ENCODE data around the gene ITGBL1. TPM values are rescaled to one million over a fixed set of nuclear protein-coding genes. Genes with fewer than 3 reads are reported as not detected.

Gene ITGBL1
- total and polyA plus RNA-seq, 2 of the 8 experiments (the other 6 are each of a cell fraction or from before 2014, with no cell fraction given): not detected

DNA sequence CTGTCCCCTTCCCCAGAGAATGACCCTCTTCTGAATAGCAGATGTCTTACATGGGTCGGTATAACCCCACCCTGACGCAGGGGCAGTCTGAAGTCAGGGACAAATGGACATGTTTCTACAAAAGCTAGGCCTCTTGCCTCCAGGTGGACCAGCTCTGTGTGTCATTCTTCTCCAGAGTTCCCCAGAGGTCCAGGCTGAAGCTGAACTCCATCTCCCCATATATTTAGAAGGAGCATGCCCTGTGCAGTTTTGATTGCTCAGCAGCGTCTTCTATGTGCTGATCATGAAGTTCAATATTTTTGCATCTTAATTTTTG is 27.4 kb upstream of the ITGBL1 start (continued):
- TF ChIP-seq, protein P1, sequence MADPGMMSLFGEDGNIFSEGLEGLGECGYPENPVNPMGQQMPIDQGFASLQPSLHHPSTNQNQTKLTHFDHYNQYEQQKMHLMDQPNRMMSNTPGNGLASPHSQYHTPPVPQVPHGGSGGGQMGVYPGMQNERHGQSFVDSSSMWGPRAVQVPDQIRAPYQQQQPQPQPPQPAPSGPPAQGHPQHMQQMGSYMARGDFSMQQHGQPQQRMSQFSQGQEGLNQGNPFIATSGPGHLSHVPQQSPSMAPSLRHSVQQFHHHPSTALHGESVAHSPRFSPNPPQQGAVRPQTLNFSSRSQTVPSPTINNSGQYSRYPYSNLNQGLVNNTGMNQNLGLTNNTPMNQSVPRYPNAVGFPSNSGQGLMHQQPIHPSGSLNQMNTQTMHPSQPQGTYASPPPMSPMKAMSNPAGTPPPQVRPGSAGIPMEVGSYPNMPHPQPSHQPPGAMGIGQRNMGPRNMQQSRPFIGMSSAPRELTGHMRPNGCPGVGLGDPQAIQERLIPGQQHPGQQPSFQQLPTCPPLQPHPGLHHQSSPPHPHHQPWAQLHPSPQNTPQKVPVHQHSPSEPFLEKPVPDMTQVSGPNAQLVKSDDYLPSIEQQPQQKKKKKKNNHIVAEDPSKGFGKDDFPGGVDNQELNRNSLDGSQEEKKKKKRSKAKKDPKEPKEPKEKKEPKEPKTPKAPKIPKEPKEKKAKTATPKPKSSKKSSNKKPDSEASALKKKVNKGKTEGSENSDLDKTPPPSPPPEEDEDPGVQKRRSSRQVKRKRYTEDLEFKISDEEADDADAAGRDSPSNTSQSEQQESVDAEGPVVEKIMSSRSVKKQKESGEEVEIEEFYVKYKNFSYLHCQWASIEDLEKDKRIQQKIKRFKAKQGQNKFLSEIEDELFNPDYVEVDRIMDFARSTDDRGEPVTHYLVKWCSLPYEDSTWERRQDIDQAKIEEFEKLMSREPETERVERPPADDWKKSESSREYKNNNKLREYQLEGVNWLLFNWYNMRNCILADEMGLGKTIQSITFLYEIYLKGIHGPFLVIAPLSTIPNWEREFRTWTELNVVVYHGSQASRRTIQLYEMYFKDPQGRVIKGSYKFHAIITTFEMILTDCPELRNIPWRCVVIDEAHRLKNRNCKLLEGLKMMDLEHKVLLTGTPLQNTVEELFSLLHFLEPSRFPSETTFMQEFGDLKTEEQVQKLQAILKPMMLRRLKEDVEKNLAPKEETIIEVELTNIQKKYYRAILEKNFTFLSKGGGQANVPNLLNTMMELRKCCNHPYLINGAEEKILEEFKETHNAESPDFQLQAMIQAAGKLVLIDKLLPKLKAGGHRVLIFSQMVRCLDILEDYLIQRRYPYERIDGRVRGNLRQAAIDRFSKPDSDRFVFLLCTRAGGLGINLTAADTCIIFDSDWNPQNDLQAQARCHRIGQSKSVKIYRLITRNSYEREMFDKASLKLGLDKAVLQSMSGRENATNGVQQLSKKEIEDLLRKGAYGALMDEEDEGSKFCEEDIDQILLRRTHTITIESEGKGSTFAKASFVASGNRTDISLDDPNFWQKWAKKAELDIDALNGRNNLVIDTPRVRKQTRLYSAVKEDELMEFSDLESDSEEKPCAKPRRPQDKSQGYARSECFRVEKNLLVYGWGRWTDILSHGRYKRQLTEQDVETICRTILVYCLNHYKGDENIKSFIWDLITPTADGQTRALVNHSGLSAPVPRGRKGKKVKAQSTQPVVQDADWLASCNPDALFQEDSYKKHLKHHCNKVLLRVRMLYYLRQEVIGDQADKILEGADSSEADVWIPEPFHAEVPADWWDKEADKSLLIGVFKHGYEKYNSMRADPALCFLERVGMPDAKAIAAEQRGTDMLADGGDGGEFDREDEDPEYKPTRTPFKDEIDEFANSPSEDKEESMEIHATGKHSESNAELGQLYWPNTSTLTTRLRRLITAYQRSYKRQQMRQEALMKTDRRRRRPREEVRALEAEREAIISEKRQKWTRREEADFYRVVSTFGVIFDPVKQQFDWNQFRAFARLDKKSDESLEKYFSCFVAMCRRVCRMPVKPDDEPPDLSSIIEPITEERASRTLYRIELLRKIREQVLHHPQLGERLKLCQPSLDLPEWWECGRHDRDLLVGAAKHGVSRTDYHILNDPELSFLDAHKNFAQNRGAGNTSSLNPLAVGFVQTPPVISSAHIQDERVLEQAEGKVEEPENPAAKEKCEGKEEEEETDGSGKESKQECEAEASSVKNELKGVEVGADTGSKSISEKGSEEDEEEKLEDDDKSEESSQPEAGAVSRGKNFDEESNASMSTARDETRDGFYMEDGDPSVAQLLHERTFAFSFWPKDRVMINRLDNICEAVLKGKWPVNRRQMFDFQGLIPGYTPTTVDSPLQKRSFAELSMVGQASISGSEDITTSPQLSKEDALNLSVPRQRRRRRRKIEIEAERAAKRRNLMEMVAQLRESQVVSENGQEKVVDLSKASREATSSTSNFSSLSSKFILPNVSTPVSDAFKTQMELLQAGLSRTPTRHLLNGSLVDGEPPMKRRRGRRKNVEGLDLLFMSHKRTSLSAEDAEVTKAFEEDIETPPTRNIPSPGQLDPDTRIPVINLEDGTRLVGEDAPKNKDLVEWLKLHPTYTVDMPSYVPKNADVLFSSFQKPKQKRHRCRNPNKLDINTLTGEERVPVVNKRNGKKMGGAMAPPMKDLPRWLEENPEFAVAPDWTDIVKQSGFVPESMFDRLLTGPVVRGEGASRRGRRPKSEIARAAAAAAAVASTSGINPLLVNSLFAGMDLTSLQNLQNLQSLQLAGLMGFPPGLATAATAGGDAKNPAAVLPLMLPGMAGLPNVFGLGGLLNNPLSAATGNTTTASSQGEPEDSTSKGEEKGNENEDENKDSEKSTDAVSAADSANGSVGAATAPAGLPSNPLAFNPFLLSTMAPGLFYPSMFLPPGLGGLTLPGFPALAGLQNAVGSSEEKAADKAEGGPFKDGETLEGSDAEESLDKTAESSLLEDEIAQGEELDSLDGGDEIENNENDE (IDR thresholded peaks at IDR 0.05; ENCODE audit: insufficient replicate concordance, low read length): no peak
